ENCODE data around the gene MRPL41.
"Not testable (repeated sequence)": the region's sequence is repeated elsewhere in the genome, so short reads cannot be mapped to it uniquely, and the experiment has no call there.

The MRPL41 gene

DNA sequence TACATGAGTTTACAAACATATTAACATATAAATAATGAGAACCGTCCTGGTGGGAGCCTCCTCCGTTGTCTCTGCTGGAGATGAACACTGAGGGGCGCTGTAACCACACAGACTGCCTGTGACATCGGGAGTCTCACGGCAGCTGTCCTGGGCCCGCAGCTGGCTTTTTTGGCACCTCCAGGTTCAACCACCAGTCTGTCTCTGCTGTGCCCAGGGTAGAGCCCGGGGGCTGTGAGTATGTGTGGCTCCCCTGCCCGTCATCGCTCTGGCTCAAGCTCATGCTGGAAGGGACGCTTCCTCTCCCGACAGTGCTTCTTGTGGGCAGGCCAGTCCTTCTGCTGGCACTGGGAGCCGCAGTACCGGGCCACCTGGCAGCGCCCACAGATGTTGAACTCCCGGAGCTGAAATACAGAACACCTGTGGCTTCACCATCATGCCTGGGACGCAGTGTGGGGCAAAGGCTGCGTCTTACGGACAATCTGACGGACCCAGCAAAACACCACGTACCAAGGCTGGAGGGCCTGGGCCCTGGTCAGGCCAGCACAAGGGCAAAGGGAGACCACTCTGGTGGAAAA lies 30.7 kb downstream of the MRPL41 start:
- no peak for DNase-seq (ENCODE audit: low read depth)

DNA sequence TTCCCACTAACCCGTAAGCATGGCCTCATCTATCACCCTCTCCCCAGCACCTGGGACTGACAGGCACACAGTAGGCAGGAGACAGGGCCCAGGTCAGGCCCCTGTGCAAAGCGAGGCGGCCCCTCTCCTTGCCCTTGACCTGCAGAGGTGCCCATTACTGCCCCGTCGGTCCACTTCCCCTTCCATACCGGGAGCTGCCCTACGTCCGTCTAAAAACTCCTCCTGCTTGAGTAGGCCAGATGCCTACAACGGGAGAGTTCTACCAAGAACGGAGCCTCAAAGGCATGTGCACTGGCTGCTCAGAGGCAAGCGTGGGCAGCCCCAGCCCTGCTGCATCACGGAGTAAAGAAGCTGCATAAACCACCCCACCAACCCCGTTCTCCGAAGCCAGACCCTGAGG lies 31.7 kb downstream of the MRPL41 start:
- no peak for DNase-seq (ENCODE audit: low read depth)

DNA sequence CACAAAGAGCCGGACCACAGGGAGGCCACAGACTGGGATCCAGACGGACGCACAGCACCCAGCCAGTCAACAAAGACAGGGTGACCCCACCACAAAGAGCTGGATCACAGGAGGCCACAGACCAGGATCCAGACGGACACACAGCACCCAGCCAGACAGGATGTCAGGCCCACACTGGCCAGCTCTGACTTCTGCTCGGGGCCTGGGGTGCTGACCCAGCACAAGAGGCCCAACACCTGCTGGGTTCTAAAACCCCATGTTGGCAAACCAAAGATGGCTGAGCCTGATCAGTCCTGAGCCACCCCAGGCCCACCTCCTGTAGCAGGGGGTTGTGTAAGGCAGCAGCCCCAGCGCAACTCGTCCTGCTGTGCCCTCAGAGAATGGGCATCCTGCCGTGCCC lies 32.3 kb downstream of the MRPL41 start:
- no peak for DNase-seq (ENCODE audit: low read depth)

DNA sequence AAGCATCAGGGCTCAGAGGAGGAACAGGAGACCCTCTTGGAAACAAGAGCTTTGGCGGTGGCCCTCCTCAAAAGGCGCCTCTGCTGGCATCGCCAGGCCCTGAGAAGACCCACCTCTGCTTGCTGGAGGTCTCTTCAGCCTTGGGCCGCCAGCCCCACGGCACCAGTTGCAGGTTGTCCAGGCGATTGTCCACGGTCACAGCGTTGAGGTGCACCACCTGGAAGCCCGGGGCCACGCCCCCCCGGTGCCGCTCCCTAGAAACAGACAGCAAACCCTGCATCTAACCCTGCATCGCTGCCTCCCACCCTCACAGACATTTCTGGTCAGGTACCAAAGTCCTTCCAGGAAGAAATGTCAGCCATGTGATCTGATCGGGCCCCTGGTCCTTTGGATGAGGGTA lies 35.2 kb downstream of the MRPL41 start:
- DNase-seq (ENCODE audit: low read depth), result no peak

DNA sequence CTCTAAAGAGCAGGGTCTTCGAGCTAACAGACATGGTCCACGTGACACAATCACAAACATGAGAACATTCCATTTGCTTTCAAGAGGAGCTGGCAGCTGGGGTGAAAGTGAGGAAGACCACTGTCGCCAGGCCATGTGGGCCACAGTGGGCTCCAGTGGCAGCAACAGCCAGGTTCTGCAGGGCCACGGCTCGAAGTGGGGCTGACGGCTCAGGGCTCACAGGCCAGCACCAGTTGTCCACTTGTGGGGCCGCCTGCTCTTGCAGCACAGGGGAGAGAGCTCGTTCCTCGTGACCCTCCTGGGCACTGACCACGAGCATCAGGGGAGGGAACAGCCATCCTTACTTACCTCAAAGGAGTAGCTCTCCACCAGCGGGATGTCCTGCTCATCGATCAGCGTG lies 36.6 kb downstream of the MRPL41 start:
- no peak for DNase-seq (ENCODE audit: low read depth)

DNA sequence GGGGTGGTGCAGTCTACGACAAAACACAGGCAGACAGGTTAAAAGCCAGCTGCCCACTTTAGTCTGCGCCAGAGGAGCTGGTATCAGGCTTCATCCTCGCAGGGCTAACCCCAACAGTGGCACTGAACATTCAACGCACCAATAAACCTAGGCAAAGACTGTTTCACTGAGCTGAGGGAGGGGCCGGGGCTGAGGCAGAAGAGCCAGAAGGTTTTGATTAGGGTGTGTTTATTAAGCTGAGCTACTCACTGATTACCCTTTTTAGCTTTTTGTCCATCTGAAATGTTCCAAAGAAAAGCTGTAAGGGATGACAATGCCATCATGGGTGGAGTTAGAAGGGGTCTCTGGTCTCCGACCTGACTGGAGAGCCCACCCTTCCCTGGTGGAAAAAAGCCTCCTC lies 37.2 kb downstream of the MRPL41 start:
- DNase-seq (ENCODE audit: low read depth), result peak; percentile 46

DNA sequence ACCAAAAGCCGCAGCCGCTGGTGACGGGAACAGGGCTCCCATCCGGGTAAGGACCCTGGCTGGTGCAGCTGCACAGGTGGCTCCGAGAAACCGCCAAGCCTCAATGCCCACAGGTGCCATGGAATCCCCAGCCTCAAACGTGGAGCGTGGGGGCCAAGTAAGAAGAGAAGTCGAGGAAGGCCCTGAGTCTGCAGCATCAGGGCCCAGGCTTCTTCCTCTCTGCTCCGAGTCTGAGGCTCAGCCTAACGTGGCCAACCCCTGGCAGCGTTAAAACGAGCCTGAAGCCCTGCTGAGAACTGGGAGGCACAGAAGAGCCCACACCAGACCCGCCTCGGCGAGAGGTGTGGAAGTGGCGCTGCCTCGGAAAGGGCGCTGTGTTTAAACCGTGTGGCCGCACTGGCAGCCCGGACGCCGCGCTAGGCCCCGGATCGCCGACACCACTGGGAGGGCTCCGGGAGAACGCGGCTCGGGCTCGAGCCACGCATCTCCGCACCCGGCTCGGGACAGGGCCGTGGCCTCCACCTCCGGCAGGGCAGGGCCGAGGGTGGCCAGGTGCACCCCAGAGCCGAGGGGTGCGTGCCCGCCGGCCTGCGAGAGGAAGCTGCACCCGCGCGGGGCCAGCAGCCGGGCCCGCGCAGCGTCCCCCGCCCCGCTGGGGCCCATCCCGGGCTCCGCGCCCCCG lies 37.9 kb downstream of the MRPL41 start:
- no peak for DNase-seq (ENCODE audit: low read depth)

DNA sequence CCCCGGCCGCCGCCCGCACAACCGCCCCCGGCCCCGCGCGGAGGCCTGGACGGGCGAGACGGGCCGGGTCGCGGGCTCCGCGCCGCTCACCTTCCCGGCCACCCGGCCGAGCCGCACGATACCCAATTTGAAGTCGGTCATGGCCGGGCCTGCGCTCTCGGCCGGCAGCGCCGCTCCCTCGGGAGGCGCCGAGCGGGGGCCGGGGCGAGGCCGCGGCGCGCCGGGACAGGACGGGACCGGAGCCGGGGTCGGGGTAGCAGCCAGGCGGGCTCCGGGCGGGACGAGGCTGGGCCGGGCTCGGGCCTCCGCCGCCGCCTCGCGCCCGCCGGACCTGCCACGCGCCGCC lies 38.4 kb downstream of the MRPL41 start:
- DNase-seq (ENCODE audit: low read depth), result no peak

DNA sequence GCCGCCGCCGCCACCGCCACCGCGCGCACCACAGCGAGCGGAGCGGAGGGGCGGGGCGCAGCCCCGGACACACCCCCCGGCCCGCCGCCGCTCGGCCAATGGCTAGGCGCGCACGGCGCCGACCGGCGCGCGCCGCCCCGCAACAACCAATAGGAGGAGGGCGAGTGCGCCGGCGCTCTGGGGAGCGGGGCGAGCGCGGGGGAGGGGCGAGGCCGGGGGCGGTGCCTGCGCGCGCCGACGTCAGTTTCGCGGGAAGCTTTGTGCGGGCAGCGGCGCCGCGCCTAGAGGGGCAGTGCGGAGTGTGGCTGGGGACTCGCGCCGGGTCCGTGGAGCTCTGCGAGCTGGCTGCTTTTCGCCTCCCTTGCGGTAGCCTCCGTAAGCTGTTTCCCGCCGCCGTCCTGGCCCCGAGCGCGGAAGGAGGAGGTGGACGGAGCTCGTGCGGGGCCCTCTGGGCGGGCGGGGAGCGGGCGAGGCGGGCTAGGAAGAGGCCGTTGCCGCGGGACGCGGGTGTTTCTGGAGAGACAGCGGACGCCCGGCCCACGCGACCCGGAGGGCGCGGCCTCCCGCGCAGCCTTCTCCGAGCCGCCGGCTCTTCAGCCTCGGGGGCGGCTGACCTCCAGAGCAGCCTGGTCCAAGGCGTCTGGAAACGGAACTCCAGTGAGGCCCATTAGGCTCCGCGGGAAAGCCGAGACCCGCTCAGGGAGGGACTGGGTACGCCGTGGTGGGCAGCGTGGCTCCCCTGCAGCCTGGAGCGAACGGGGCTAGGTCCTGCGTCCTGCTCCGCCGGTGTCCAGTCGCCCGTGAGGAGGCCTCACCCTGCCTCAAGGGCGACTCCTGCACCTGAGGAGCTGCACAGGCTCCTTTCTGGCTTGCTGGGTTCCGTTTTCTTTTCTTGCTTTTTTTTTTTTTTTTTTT lies 39.0 kb downstream of the MRPL41 start, which contains the start of gene ZMYND19:
ZMYND19 (minus strand) TSS at position 44 of the 915 bp plus-strand sequence. CDS start 249 bp downstream, outside the sequence.
- peak; percentile 78 for DNase-seq (ENCODE audit: low read depth)

DNA sequence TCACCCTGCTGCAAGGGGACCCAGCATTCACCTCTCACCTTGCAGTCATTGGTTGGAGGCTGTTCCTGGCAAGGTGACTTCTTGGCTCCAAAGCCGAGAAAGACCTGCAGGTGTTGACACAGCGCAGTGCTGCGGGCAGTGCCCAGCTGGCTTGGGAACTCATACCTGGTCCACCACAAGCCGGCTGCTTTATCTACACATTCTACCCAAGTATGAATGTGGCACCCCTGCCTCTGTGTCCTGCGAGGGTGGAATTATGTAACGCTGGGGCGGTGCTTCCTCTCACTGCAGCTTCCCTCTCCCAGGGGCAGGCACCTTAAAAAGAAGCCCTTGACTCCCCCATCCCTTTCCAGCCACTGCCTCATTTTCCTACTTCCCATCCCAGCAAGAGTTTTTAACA lies 41.1 kb downstream of the MRPL41 start:
- no peak for DNase-seq (ENCODE audit: low read depth)

DNA sequence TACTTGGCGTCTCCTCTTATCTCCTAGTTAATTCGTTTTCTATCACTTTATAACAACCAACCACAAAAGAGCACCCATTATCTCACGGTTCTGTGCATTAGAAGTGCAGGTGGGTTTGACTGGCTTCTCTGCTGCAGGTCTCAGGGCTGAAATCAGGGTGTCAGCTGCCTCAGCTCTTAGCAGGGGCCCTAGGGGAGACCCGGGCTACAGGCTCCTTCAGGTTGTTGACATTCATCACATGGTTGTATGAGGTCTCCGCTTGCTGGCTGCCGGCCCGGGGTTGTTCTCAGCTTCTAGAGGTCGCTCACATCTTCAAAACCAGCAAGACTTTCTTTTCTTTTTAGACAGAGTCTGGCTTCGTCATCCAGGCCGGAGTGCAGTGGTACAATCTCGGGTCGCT lies 41.5 kb downstream of the MRPL41 start:
- DNase-seq (ENCODE audit: low read depth), result no peak

DNA sequence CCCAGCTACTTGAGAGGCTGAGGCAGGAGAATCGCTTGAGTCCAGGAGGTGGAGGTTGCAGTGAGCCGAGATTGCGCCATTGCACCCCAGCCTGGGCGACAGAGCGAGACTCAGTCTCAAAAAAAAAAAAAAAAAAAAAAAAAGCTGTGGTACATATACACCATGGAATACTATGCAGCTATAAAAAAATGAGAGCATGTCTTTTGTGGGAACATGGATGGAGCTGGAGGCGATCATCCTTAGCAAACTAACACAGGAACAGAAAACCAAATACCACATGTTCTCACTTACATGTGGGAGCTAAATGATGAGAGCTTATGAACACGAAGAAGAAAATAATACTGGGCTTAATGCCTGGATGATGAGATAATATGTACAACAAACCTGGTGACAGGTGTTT lies 44.9 kb downstream of the MRPL41 start:
- DNase-seq (ENCODE audit: low read depth), result not testable (repeated sequence)

DNA sequence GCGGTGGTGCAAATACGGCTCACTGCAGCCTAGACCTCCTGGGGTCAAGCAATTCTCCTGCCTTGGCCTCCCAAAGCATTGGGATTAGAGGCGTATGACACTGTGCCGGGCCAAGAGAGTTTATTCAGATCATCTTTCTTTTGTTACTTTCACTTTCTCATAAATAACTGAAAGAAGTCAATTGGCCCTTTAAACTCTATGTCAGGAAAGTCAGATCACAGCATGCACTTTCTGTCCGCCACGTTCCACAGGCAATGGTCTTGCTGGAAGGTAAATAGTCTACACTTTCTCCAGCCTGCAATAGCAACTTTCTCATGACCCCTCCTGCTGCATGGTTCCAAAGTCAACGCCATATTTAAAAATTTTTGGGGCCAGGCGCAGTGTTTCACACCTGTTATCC lies 47.3 kb downstream of the MRPL41 start:
- no peak for DNase-seq (ENCODE audit: low read depth)
